GM12878 (cell line): ENCODE measurements around the gene SNRPA. TPM values are rescaled to one million over a fixed set of nuclear protein-coding genes. Genes with fewer than 3 reads are reported as not detected.

Experiments used
- ATAC-seq: fragments of 200-7000 bp; cut with Tn5 transposase; 3 replicates; pipeline ENCODE4 v1.9.1; 2020; ENCODE audit warnings: mild to moderate bottlenecking, moderate library complexity
- BruUV-seq: library from RNA; stranded (reverse); fragments of 400-500 nt; replicated peaks from 2 replicates; lab custom pipeline; 2021; lab: Mats Ljungman, UMichigan
- CTCF ChIA-PET: fragments of 300-600 bp; sonication (Branson Sonifier 250); formaldehyde crosslinking; extraction: SDS; loops from one replicate; lab custom pipeline; 2021; ENCODE audit warnings: inconsistent platforms; lab: Yijun Ruan, JAX
- POLR2A ChIA-PET: fragments of 350-600 bp; formaldehyde crosslinking; extraction: SDS; loops from one replicate; lab custom pipeline; 2021; ENCODE audit warnings: inconsistent platforms; lab: Charles Lee
- RAD21 ChIA-PET: fragments of 300-600 bp; sonication (Branson Sonifier 250); formaldehyde crosslinking; loops from one replicate; lab custom pipeline; 2023; ENCODE audit warnings: antibody characterized with exemption; ENCODE audit not compliant: unreplicated experiment; lab: Charles Lee
- SMC1A ChIA-PET: fragments of 300-600 bp; sonication (Branson Sonifier 250); formaldehyde crosslinking; loops from one replicate; lab custom pipeline; 2023; ENCODE audit not compliant: unreplicated experiment, uncharacterized antibody; lab: Charles Lee
- DNase-seq: peaks from one replicate; pipeline ENCODE4 v3.0.0-alpha.2; 2011; ENCODE audit warnings: low read depth, low spot score
- FAIRE-seq: peaks from 3 replicates; lab custom pipeline; 2011; peaks lifted over from hg19 to GRCh38; lab: Jason Lieb, UNC
- H2AFZ ChIP-seq: 2 replicates; pipeline ENCODE4 v1.6.0; 2011; ENCODE audit warnings: low read depth, low read length, control low read depth; ENCODE audit not compliant: control insufficient read depth
- H3K27ac ChIP-seq: 2 replicates; pipeline ENCODE4 v1.5.1; 2011; ENCODE audit warnings: control low read depth; ENCODE audit not compliant: control insufficient read depth, insufficient read depth
- H3K27me3 ChIP-seq, 2 experiments: replicated peaks in 1 of 2; 2 replicates each; pipeline versions ENCODE4 v1.6.0 to v1.6.1; 2011; ENCODE audit warnings: low read length in 1 of 2; ENCODE audit not compliant: control insufficient read depth in 2 of 2, insufficient read depth in 2 of 2
- H3K36me3 ChIP-seq, 2 experiments: 2 replicates each; pipeline ENCODE4 v1.5.1; 2011; ENCODE audit warnings: low read length in 1 of 2; ENCODE audit not compliant: control insufficient read depth in 2 of 2, insufficient read depth in 2 of 2
- H3K4me1 ChIP-seq: 2 replicates; pipeline ENCODE4 v1.6.1; 2011; ENCODE audit warnings: mild to moderate bottlenecking, low read length, moderate library complexity, mixed read lengths; ENCODE audit not compliant: control insufficient read depth, insufficient read depth
- H3K4me2 ChIP-seq: 2 replicates; pipeline ENCODE4 v1.6.0; 2011; ENCODE audit warnings: control low read depth; ENCODE audit not compliant: control insufficient read depth, insufficient read depth
- H3K4me3 ChIP-seq: fragments of 200-600 bp; sonication (generic); 2 replicates; pipeline ENCODE4 v1.5.1; 2016
- H3K79me2 ChIP-seq: 2 replicates; pipeline ENCODE4 v1.6.0; 2011; ENCODE audit warnings: low read length; ENCODE audit not compliant: control insufficient read depth, insufficient read depth
- H3K9ac ChIP-seq: 2 replicates; pipeline ENCODE4 v1.8.0; 2011; ENCODE audit warnings: low read length, control low read depth, mixed read lengths; ENCODE audit not compliant: control insufficient read depth, insufficient read depth
- H3K9me3 ChIP-seq: replicated peaks from 3 replicates; pipeline ENCODE4 v1.5.1; 2011; ENCODE audit warnings: mild to moderate bottlenecking, low read length; ENCODE audit not compliant: control insufficient read depth, insufficient read depth
- H4K20me1 ChIP-seq: 2 replicates; pipeline ENCODE4 v1.6.0; 2011; ENCODE audit not compliant: control insufficient read depth, insufficient read depth
- BCL11A ChIP-seq: IDR thresholded peaks from 2 replicates; pipeline ENCODE4 v1.6.1; 2011; ENCODE audit warnings: low read depth, low read length
- CBX3 ChIP-seq: fragments of 200-600 bp; sonication (generic); IDR thresholded peaks from 2 replicates; pipeline ENCODE4 v1.6.1; 2016; ENCODE audit warnings: low read depth, borderline replicate concordance
- CTCF ChIP-seq, 3 experiments: IDR thresholded peaks in 2 of 3; conservative IDR thresholded peaks in 1 of 3; 2 replicates each; pipeline ENCODE4 v1.5.1; 2011; ENCODE audit warnings: low read depth in 3 of 3, low read length in 3 of 3, mild to moderate bottlenecking in 3 of 3, control low read depth in 2 of 3, moderate library complexity in 2 of 3, inconsistent platforms in 1 of 3, mixed read lengths in 1 of 3; ENCODE audit not compliant: control insufficient read depth in 2 of 3, insufficient read depth in 1 of 3; ENCODE audit errors: extremely low read depth in 1 of 3
- CUX1 ChIP-seq: IDR thresholded peaks from 2 replicates; pipeline ENCODE4 v1.6.1; 2012; ENCODE audit warnings: improper control_type of control experiment, low read depth, low read length; ENCODE audit not compliant: insufficient replicate concordance
- GATAD2B ChIP-seq: fragments of 450-650 bp; conservative IDR thresholded peaks from 2 replicates; pipeline ENCODE4 v1.6.1; 2017; ENCODE audit warnings: low read depth, mild to moderate bottlenecking, moderate library complexity
- IKZF1 ChIP-seq: fragments of 450-650 bp; conservative IDR thresholded peaks from 2 replicates; pipeline ENCODE4 v1.6.1; 2017; ENCODE audit warnings: antibody characterized with exemption, mild to moderate bottlenecking
- IRF4 ChIP-seq: IDR thresholded peaks from 2 replicates; pipeline ENCODE4 v1.6.1; 2011; ENCODE audit warnings: low read depth, low read length
- IRF5 ChIP-seq: fragments of 450-650 bp; IDR thresholded peaks from 2 replicates; pipeline ENCODE4 v1.6.1; 2017; ENCODE audit warnings: borderline replicate concordance
- MTA2 ChIP-seq: fragments of 450-650 bp; IDR thresholded peaks from 2 replicates; pipeline ENCODE4 v1.6.1; 2016; ENCODE audit warnings: low read depth, mild to moderate bottlenecking, moderate library complexity
- MTA3 ChIP-seq: IDR thresholded peaks from 2 replicates; pipeline ENCODE4 v1.6.1; 2012; ENCODE audit warnings: low read length, inconsistent platforms, borderline replicate concordance
- POLR2A ChIP-seq: IDR thresholded peaks from 2 replicates; pipeline ENCODE4 v1.6.1; 2011; ENCODE audit warnings: low read depth, mild to moderate bottlenecking, low read length
- POLR2AphosphoS5 ChIP-seq: IDR thresholded peaks from 2 replicates; pipeline ENCODE4 v1.6.1; 2011; ENCODE audit warnings: mild to moderate bottlenecking, low read length, inconsistent platforms
- POU2F2 ChIP-seq: IDR thresholded peaks from 3 replicates; pipeline ENCODE4 v1.6.1; 2011; ENCODE audit warnings: low read depth, mild to moderate bottlenecking, low read length, borderline replicate concordance
- SP1 ChIP-seq: IDR thresholded peaks from one replicate; pipeline ENCODE4 v1.6.1; 2011; ENCODE audit warnings: low read depth, low read length
- TAF1 ChIP-seq: IDR thresholded peaks from 2 replicates; pipeline ENCODE4 v1.6.1; 2011; ENCODE audit warnings: mild to moderate bottlenecking, low read depth, low read length, borderline replicate concordance
- WGBS: methylation state at CpG from one replicate; pipeline ENCODE4 v1.1.6; 2016; ENCODE audit warnings: low lambda C conversion rate; ENCODE audit not compliant: insufficient replicate concordance, insufficient coverage; ENCODE audit errors: missing lambda C conversion rate; 5-methylcytosine and 5-hydroxymethylcytosine counted together
- in situ Hi-C: fragments of 300-500 bp; cut with MboI; formaldehyde crosslinking; loops from 9 replicates; pipeline ENCODE4 v1.14.3; 2018; ENCODE audit warnings: mixed read lengths
- intact Hi-C: fragments of 100-400 bp; cut with micrococcal nuclease; formaldehyde crosslinking; loops from one replicate; pipeline ENCODE4 v1.14.2; 2022; ENCODE audit not compliant: unreplicated experiment
- polyA plus RNA-seq, 11 experiments: library from polyadenylated mRNA; depleted of rRNA in 4 of 11; unstranded in 6 of 11; stranded (reverse) in 5 of 11; fragments of >200 nt; fragmentation: Nextera tagmentation in 4 of 11; fragmentation: Illumina TruSeq in 1 of 11; extraction: Ambion mirVana in 4 of 11; extraction: Trizol in 1 of 11; gene quantifications; 1 replicate in 1 of 11; 2 replicates in 10 of 11; pipeline versions ENCODE4 v1.2.1 to v1.2.3, GENCODE V29; 2011 to 2016; ENCODE audit warnings: inconsistent platforms in 2 of 11, missing spikeins in 2 of 11, low read depth in 1 of 11
- total RNA-seq, 4 experiments: library from RNA; depleted of rRNA in 3 of 4; stranded (reverse); fragments of >200 nt in 3 of 4; fragmentation: Illumina TruSeq in 1 of 4; extraction: Trizol in 1 of 4; gene quantifications; 2 replicates each; pipeline versions ENCODE4 v1.2.1 to v1.2.3, GENCODE V29; 2013 to 2021

SNRPA gene
- total and polyA plus RNA-seq, 10 of the 15 experiments (the other 5 are each of a cell fraction or from before 2014, with no cell fraction given): 14.8 to 299 (median 202) TPM

GRCh38 chr19:40807147-40808020 is 56.4 kb downstream of the SNRPA start:
- FAIRE-seq (no peak), ATAC-seq (peak; percentile 8; the same call in 1 of the 3 replicates), DNase-seq (no peak)
- no peak overlapping the region for H2AFZ ChIP-seq
- no peaks in the 10 kb centered on the region for H3K27me3 ChIP-seq
- ChIA-PET SMC1A (interaction anchor here (1.2 to 4.2 kb wide), 7 partner anchors 10 to 145 kb away, joined by 3 to 41 read pairs (median 6); partner anchors contain the start of genes ACTMAP, RAB4B and SNRPA), POLR2A (interaction anchor here (1.0 to 4.3 kb wide), 4 partner anchors 29 to 144 kb away, joined by 4 to 37 read pairs (median 12); partner anchors contain the start of genes ACTMAP, RAB4B and SNRPA), CTCF (interaction anchor here (0.7 to 5.9 kb wide), 16 partner anchors 9 to 144 kb away, joined by 3 to 51 read pairs (median 8); partner anchors contain the start of genes COQ8B, EGLN2, ITPKC and MIA), RAD21 (interaction anchor here (0.8 to 3.6 kb wide), 10 partner anchors 9 to 144 kb away, joined by 3 to 29 read pairs (median 7); partner anchors contain the start of genes ACTMAP, COQ8B, EGLN2 and ITPKC)
- H3K4me2 ChIP-seq: no peak overlapping the region
- H3K79me2 ChIP-seq: peaks cover 33% of the 10 kb centered on the region
- no peak overlapping the region for H3K9ac ChIP-seq
- H3K27ac ChIP-seq: no peak overlapping the region
- BruUV-seq: no TSS peak
- WGBS: 76% methylated on average over 18 of the region's 18 CpGs
- no peak overlapping the region for H3K4me3 ChIP-seq
- H3K4me1 ChIP-seq: peaks cover 35% of the 10 kb centered on the region
- peaks cover 12% of the 10 kb centered on the region; the same call in 1 of the 2 replicates for H4K20me1 ChIP-seq
- H3K9me3 ChIP-seq: no peaks in the 10 kb centered on the region
- intact Hi-C loops (no loop called here), in situ Hi-C loops (no loop called here)
- peaks cover 11 to 18% of the 10 kb centered on the region in 2 experiments; a peak in 3 of 4 replicates for H3K36me3 ChIP-seq
- peak; percentile 5 for TF ChIP-seq POLR2A
- TF ChIP-seq MTA2: no peak
- no peak for TF ChIP-seq MTA3
- no peak for TF ChIP-seq BCL11A
- no peak for TF ChIP-seq IRF5
- no peak for TF ChIP-seq CBX3
- no peak for TF ChIP-seq SP1
- peak; percentile 19 to 34 (median 23); a peak in 3 of 6 replicates for TF ChIP-seq CTCF (IDR thresholded peaks at IDR 0.05 in 2 of 3, conservative IDR thresholded peaks at IDR 0.05 in 1 of 3; ENCODE audit: control insufficient read depth in 2 of 3, extremely low read depth in 1 of 3, insufficient read depth in 1 of 3, low read depth in 3 of 3, low read length in 3 of 3)
- no peak for TF ChIP-seq CUX1
- TF ChIP-seq POU2F2: no peak
- no peak for TF ChIP-seq IRF4
- no peak for TF ChIP-seq IKZF1
- no peak for TF ChIP-seq POLR2AphosphoS5
- TF ChIP-seq GATAD2B: no peak
- no peak for TF ChIP-seq TAF1
